Activated CD8-positive, alpha-beta T cell treated with anti-CD3 and anti-CD28 coated beads, Interleukin-2, amount 10 ng/mL, durations not matched to agents 7 days and 5 days (primary cell): Measurements from ENCODE around the gene C3orf80. TPM values are rescaled to one million over a fixed set of nuclear protein-coding genes. Genes with fewer than 3 reads are reported as not detected.

ENCODE experiments used
- ATAC-seq: fragments of 150-1000 bp; cut with Tn5 transposase; one replicate; pipeline ENCODE4 v1.10.0; 2021; ENCODE audit warnings: moderate library complexity
- CTCF ChIA-PET: fragments of 350-600 bp; sonication (Branson Sonifier 250); formaldehyde crosslinking; loops from one replicate; lab custom pipeline; 2021; ENCODE audit warnings: antibody characterized with exemption; lab: Charles Lee
- POLR2A ChIA-PET: fragments of 350-600 bp; sonication (Branson Sonifier 250); formaldehyde crosslinking; loops from one replicate; lab custom pipeline; 2021; ENCODE audit warnings: antibody characterized with exemption; lab: Charles Lee
- DNase-seq: peaks from one replicate; pipeline ENCODE4 v3.0.0-alpha.2; 2020
- H3K27ac Mint-ChIP-seq: one replicate; pipeline ENCODE4 v1.8.0; 2021; ENCODE audit warnings: mild to moderate bottlenecking, mixed read lengths
- H3K27me3 Mint-ChIP-seq: one replicate; pipeline ENCODE4 v1.8.0; 2021; ENCODE audit warnings: low read depth, mixed read lengths
- H3K36me3 Mint-ChIP-seq: one replicate; pipeline ENCODE4 v1.8.0; 2021; ENCODE audit warnings: low read depth, mixed read lengths
- H3K4me1 Mint-ChIP-seq: one replicate; pipeline ENCODE4 v1.8.0; 2021; ENCODE audit warnings: low read depth, mixed read lengths
- H3K4me3 Mint-ChIP-seq: one replicate; pipeline ENCODE4 v1.8.0; 2021; ENCODE audit warnings: mild to moderate bottlenecking, mixed read lengths
- H3K9me3 Mint-ChIP-seq: one replicate; pipeline ENCODE4 v1.8.0; 2022; ENCODE audit warnings: mixed read lengths; ENCODE audit not compliant: insufficient read depth
- total RNA-seq, 2 experiments: library from RNA; stranded (reverse); gene quantifications; one replicate each; pipeline ENCODE4 v1.2.3, GENCODE V29; 2021

The C3orf80 gene
- total RNA-seq, 2 experiments from 2014 or later, result not detected

- peaks cover 3% of the 10 kb centered on the region for H3K4me1 Mint-ChIP-seq
- ChIA-PET POLR2A (no interaction called here), CTCF (no interaction called here)
- H3K9me3 Mint-ChIP-seq, result no peaks in the 10 kb centered on the region
- DNase-seq (no peak), ATAC-seq (no peak)
- H3K27ac Mint-ChIP-seq, result no peak overlapping the region
- no peak overlapping the region for H3K4me3 Mint-ChIP-seq
- peaks cover 2% of the 10 kb centered on the region for H3K27me3 Mint-ChIP-seq
- no peaks in the 10 kb centered on the region for H3K36me3 Mint-ChIP-seq
These were observed 32.4 kb downstream of the C3orf80 start for GRCh38 chr3:160257606-160258005.

- ATAC-seq (no peak), DNase-seq (no peak)
- no peak overlapping the region for H3K27ac Mint-ChIP-seq
- H3K27me3 Mint-ChIP-seq, result no peaks in the 10 kb centered on the region
- POLR2A ChIA-PET, result no interaction called here
- H3K4me1 Mint-ChIP-seq, result peaks cover 3% of the 10 kb centered on the region
- H3K4me3 Mint-ChIP-seq, result no peak overlapping the region
- no peaks in the 10 kb centered on the region for H3K9me3 Mint-ChIP-seq
- no peaks in the 10 kb centered on the region for H3K36me3 Mint-ChIP-seq
- CTCF ChIA-PET, result no interaction called here
These were observed 34.4 kb downstream of the C3orf80 start for GRCh38 chr3:160259589-160259988.

GRCh38 chr3:160260587-160261270, 35.5 kb downstream of the C3orf80 start:
- CTCF ChIA-PET, result no interaction called here
- no peak overlapping the region for H3K27ac Mint-ChIP-seq
- H3K4me3 Mint-ChIP-seq, result no peak overlapping the region
- DNase-seq, result no peak
- no peaks in the 10 kb centered on the region for H3K27me3 Mint-ChIP-seq
- POLR2A ChIA-PET, result no interaction called here
- no peaks in the 10 kb centered on the region for H3K36me3 Mint-ChIP-seq
- no peaks in the 10 kb centered on the region for H3K9me3 Mint-ChIP-seq
- H3K4me1 Mint-ChIP-seq, result peaks cover 3% of the 10 kb centered on the region
- ATAC-seq, result no peak

DNA sequence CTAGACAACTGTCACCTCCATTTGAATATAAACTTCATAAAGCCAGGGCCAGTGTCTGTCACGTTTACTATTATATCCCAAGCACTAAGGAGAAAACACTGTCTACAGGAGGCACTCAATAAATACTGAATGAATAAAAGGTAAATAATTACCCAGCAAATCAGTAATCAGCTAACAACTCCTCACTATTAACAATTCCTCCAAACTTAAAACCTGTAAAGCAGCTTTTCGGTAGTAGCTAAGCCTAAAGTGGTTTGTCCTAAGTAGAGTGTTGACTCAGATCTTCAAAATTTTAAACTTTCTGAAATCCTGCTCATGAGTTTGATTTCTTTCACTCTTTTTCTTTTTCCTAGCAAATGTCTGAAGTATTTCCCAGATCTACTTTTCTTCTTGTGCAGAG, 39.9 kb downstream of the C3orf80 start:
- Mint-ChIP-seq H3K36me3 (no peaks in the 10 kb centered on the region), H3K9me3 (no peaks in the 10 kb centered on the region), H3K4me3 (no peak overlapping the region), H3K27me3 (no peaks in the 10 kb centered on the region), H3K27ac (no peak overlapping the region), H3K4me1 (no peaks in the 10 kb centered on the region)
- ATAC-seq, result no peak
- DNase-seq, result no peak
- ChIA-PET POLR2A (no interaction called here), CTCF (no interaction called here)

Other genes starting within 250 kb of the C3orf80 start
- gene IL12A, start 236.6 kb upstream of the C3orf80 start, total RNA-seq, result not detected
- gene IFT80, start 173.8 kb downstream of the C3orf80 start, total RNA-seq, result 10 to 100 TPM; 27.5 to 29.7 TPM
- gene SMC4, start 174.2 kb downstream of the C3orf80 start, total RNA-seq, result 100 to 1,000 TPM; 292 to 300 TPM
- 10 to 100 TPM; 51.2 to 53.5 TPM for gene TRIM59, start 224.4 kb downstream of the C3orf80 start, total RNA-seq